ENCODE data around the gene MCUB. TPM values are rescaled to one million over a fixed set of nuclear protein-coding genes. Genes with fewer than 3 reads are reported as not detected.
"Not testable (repeated sequence)": the region's sequence is repeated elsewhere in the genome, so short reads cannot be mapped to it uniquely, and the experiment has no call there.

Gene MCUB
- total RNA-seq, 2 experiments from 2014 or later = 132 to 141 TPM

GRCh38 chr4:109589119-109589518 is 29.1 kb downstream of the MCUB start:
- Mint-ChIP-seq H3K9me3 (peaks cover 7% of the 10 kb centered on the region), H3K27ac (no peak overlapping the region), H3K27me3 (no peaks in the 10 kb centered on the region), H3K4me1 (peaks cover 59% of the 10 kb centered on the region), H3K4me3 (no peak overlapping the region), H3K36me3 (ENCODE audit: low read depth) (peaks cover 46% of the 10 kb centered on the region)
- CTCF ChIA-PET = interaction anchor here (0.6 to 4.3 kb wide), 3 partner anchors 12 to 112 kb away, joined by 3 to 14 read pairs (median 5); no protein-coding TSS in a partner anchor
- POLR2A ChIA-PET = no interaction called here
- no peak for DNase-seq

- no peak overlapping the region for H3K27ac Mint-ChIP-seq
- ChIA-PET CTCF (interaction anchor here (0.6 to 2.7 kb wide), 3 partner anchors 111 to 144 kb away, joined by 3 to 6 read pairs (median 3); partner anchors contain the start of gene CASP6), POLR2A (no interaction called here)
- peaks cover 55% of the 10 kb centered on the region for H3K4me1 Mint-ChIP-seq
- peaks cover 6% of the 10 kb centered on the region for H3K9me3 Mint-ChIP-seq
- peaks cover 44% of the 10 kb centered on the region for H3K36me3 Mint-ChIP-seq (ENCODE audit: low read depth)
- DNase-seq = no peak
- H3K27me3 Mint-ChIP-seq = no peaks in the 10 kb centered on the region
- no peak overlapping the region for H3K4me3 Mint-ChIP-seq
These were observed 29.6 kb downstream of the MCUB start for GRCh38 chr4:109589605-109590004.

GRCh38 chr4:109590905-109591304 is 30.9 kb downstream of the MCUB start:
- DNase-seq = no peak
- H3K9me3 Mint-ChIP-seq = peaks cover 4% of the 10 kb centered on the region
- CTCF ChIA-PET = interaction anchor here (2.7 kb wide), 1 partner anchor 112 kb away, joined by 6 read pairs; the partner anchor contains the start of gene CASP6
- no peak overlapping the region for H3K27ac Mint-ChIP-seq
- no peaks in the 10 kb centered on the region for H3K27me3 Mint-ChIP-seq
- POLR2A ChIA-PET = no interaction called here
- no peak overlapping the region for H3K4me3 Mint-ChIP-seq
- H3K4me1 Mint-ChIP-seq = peaks cover 45% of the 10 kb centered on the region
- H3K36me3 Mint-ChIP-seq (ENCODE audit: low read depth) = peaks cover 36% of the 10 kb centered on the region

GRCh38 chr4:109592367-109592766 is 32.3 kb downstream of the MCUB start:
- no peak for DNase-seq
- no peak overlapping the region for H3K27ac Mint-ChIP-seq
- ChIA-PET CTCF (interaction anchor here (1.5 to 2.7 kb wide), 2 partner anchors 14 to 111 kb away, joined by 3 to 6 read pairs; partner anchors contain the start of gene CASP6), POLR2A (no interaction called here)
- no peak overlapping the region for H3K4me3 Mint-ChIP-seq
- no peaks in the 10 kb centered on the region for H3K27me3 Mint-ChIP-seq
- H3K9me3 Mint-ChIP-seq = no peaks in the 10 kb centered on the region
- peaks cover 36% of the 10 kb centered on the region for H3K4me1 Mint-ChIP-seq
- peaks cover 26% of the 10 kb centered on the region for H3K36me3 Mint-ChIP-seq (ENCODE audit: low read depth)

GRCh38 chr4:109595123-109595522 is 35.1 kb downstream of the MCUB start:
- H3K4me1 Mint-ChIP-seq = peaks cover 22% of the 10 kb centered on the region
- DNase-seq, H3K9me3 Mint-ChIP-seq, H3K4me3 Mint-ChIP-seq, H3K27ac Mint-ChIP-seq, H3K27me3 Mint-ChIP-seq, CTCF ChIA-PET, POLR2A ChIA-PET: not testable (repeated sequence)
- H3K36me3 Mint-ChIP-seq (ENCODE audit: low read depth) = peaks cover 45% of the 10 kb centered on the region

GRCh38 chr4:109596420-109597085 is 36.5 kb downstream of the MCUB start:
- peaks cover 11% of the 10 kb centered on the region for H3K9me3 Mint-ChIP-seq
- DNase-seq, POLR2A ChIA-PET, H3K4me3 Mint-ChIP-seq, CTCF ChIA-PET, H3K27me3 Mint-ChIP-seq, H3K27ac Mint-ChIP-seq: not testable (repeated sequence)
- peaks cover 43% of the 10 kb centered on the region for H3K36me3 Mint-ChIP-seq (ENCODE audit: low read depth)
- peaks cover 16% of the 10 kb centered on the region for H3K4me1 Mint-ChIP-seq

- Mint-ChIP-seq H3K27me3 (no peaks in the 10 kb centered on the region), H3K4me3 (no peak overlapping the region), H3K27ac (no peak overlapping the region), H3K4me1 (peaks cover 17% of the 10 kb centered on the region), H3K9me3 (peaks cover 22% of the 10 kb centered on the region), H3K36me3 (ENCODE audit: low read depth) (peaks cover 58% of the 10 kb centered on the region)
- DNase-seq = no peak
- POLR2A ChIA-PET = no interaction called here
- CTCF ChIA-PET = interaction anchor here (0.9 kb wide), 1 partner anchor 18 kb away, joined by 3 read pairs; no protein-coding TSS in a partner anchor
These were observed 39.1 kb downstream of the MCUB start for GRCh38 chr4:109599046-109599652.

- Mint-ChIP-seq H3K4me3 (no peak overlapping the region), H3K27me3 (no peaks in the 10 kb centered on the region), H3K27ac (no peak overlapping the region), H3K36me3 (ENCODE audit: low read depth) (peaks cover 64% of the 10 kb centered on the region), H3K9me3 (peaks cover 26% of the 10 kb centered on the region), H3K4me1 (peaks cover 21% of the 10 kb centered on the region)
- POLR2A ChIA-PET = no interaction called here
- DNase-seq = no peak
- CTCF ChIA-PET = interaction anchor here (1.3 kb wide), 1 partner anchor 12 kb away, joined by 5 read pairs; no protein-coding TSS in a partner anchor
These were observed 40.4 kb downstream of the MCUB start for GRCh38 chr4:109600431-109600830.

GRCh38 chr4:109601336-109601735 is 41.3 kb downstream of the MCUB start:
- Mint-ChIP-seq H3K9me3 (peaks cover 33% of the 10 kb centered on the region), H3K27ac (no peak overlapping the region), H3K36me3 (ENCODE audit: low read depth) (peaks cover 71% of the 10 kb centered on the region), H3K4me1 (peaks cover 29% of the 10 kb centered on the region), H3K4me3 (no peak overlapping the region), H3K27me3 (no peaks in the 10 kb centered on the region)
- POLR2A ChIA-PET = no interaction called here
- CTCF ChIA-PET = interaction anchor here (1.3 kb wide), 1 partner anchor 13 kb away, joined by 5 read pairs; no protein-coding TSS in a partner anchor
- no peak for DNase-seq

- DNase-seq = no peak
- H3K9me3 Mint-ChIP-seq = peaks cover 38% of the 10 kb centered on the region
- no peaks in the 10 kb centered on the region for H3K27me3 Mint-ChIP-seq
- peaks cover 79% of the 10 kb centered on the region for H3K36me3 Mint-ChIP-seq (ENCODE audit: low read depth)
- no peak overlapping the region for H3K4me3 Mint-ChIP-seq
- H3K27ac Mint-ChIP-seq = peak overlapping the region; percentile 25
- CTCF ChIA-PET = no interaction called here
- POLR2A ChIA-PET = no interaction called here
- H3K4me1 Mint-ChIP-seq = peaks cover 39% of the 10 kb centered on the region
These were observed 47.9 kb downstream of the MCUB start for GRCh38 chr4:109607976-109608375.

- H3K27ac Mint-ChIP-seq = no peak overlapping the region
- ChIA-PET POLR2A (no interaction called here), CTCF (no interaction called here)
- no peak for DNase-seq
- peaks cover 81% of the 10 kb centered on the region for H3K36me3 Mint-ChIP-seq (ENCODE audit: low read depth)
- no peaks in the 10 kb centered on the region for H3K27me3 Mint-ChIP-seq
- no peak overlapping the region for H3K4me3 Mint-ChIP-seq
- peaks cover 38% of the 10 kb centered on the region for H3K9me3 Mint-ChIP-seq
- H3K4me1 Mint-ChIP-seq = peaks cover 44% of the 10 kb centered on the region
These were observed 48.8 kb downstream of the MCUB start for GRCh38 chr4:109608879-109609278.

GRCh38 chr4:109609431-109609830 is 49.4 kb downstream of the MCUB start:
- Mint-ChIP-seq H3K36me3 (ENCODE audit: low read depth) (peaks cover 80% of the 10 kb centered on the region), H3K4me3 (no peak overlapping the region), H3K27ac (no peak overlapping the region), H3K27me3 (no peaks in the 10 kb centered on the region), H3K4me1 (peaks cover 48% of the 10 kb centered on the region), H3K9me3 (peaks cover 38% of the 10 kb centered on the region)
- no peak for DNase-seq
- POLR2A ChIA-PET = no interaction called here
- CTCF ChIA-PET = no interaction called here

- Mint-ChIP-seq H3K36me3 (ENCODE audit: low read depth) (peaks cover 77% of the 10 kb centered on the region), H3K4me1 (peaks cover 49% of the 10 kb centered on the region), H3K9me3 (peaks cover 34% of the 10 kb centered on the region), H3K27ac (no peak overlapping the region), H3K4me3 (no peak overlapping the region), H3K27me3 (no peaks in the 10 kb centered on the region)
- ChIA-PET POLR2A (no interaction called here), CTCF (no interaction called here)
- DNase-seq = no peak
These were observed 50.4 kb downstream of the MCUB start for GRCh38 chr4:109610489-109610888.

All from activated CD4-positive, alpha-beta T cell treated with anti-CD3 and anti-CD28 coated beads, Interleukin-2, amount 10 ng/mL, durations not matched to agents 7 days and 5 days (primary cell).